K562 (cell line): ENCODE results near the gene CTPS1. TPM values are rescaled to one million over a fixed set of nuclear protein-coding genes. Genes with fewer than 3 reads are reported as not detected.

Experiments used
- DIDO1 ChIP-seq: fragments of 450-650 bp; IDR thresholded peaks from 2 replicates; pipeline ENCODE4 v1.6.1; 2016; ENCODE audit warnings: low read depth, missing biosample characterization, missing genetic modification characterization
- ERF ChIP-seq: fragments of 450-650 bp; formaldehyde crosslinking; IDR thresholded peaks from 2 replicates; pipeline ENCODE4 v1.4.0; 2020; ENCODE audit warnings: mild to moderate bottlenecking, mixed read lengths
- GATAD2B ChIP-seq: fragments of 450-650 bp; IDR thresholded peaks from 2 replicates; pipeline ENCODE4 v1.6.1; 2017; ENCODE audit warnings: mild to moderate bottlenecking, borderline replicate concordance
- GTF2E2 ChIP-seq: fragments of 200-800 bp; sonication (Bioruptor generic); IDR thresholded peaks from 2 replicates; pipeline ENCODE4 v1.6.1; 2016; ENCODE audit warnings: missing genetic modification characterization, missing compliant biosample characterization
- KLF6 ChIP-seq: fragments of 250-450 bp; sonication (Bioruptor Pico); IDR thresholded peaks from 2 replicates; pipeline ENCODE4 v1.4.0; 2020; ENCODE audit warnings: mild to moderate bottlenecking, moderate library complexity, borderline replicate concordance
- LEF1 ChIP-seq: fragments of 450-650 bp; IDR thresholded peaks from 2 replicates; pipeline ENCODE4 v1.6.1; 2016; ENCODE audit warnings: mild to moderate bottlenecking
- ZKSCAN8 ChIP-seq: fragments of 200-800 bp; sonication (Bioruptor generic); IDR thresholded peaks from 2 replicates; pipeline ENCODE4 v1.6.1; 2016; ENCODE audit warnings: missing genetic modification characterization, missing compliant biosample characterization
- polyA plus RNA-seq, 8 experiments: library from polyadenylated mRNA; depleted of rRNA in 4 of 8; stranded (reverse) in 5 of 8; unstranded in 3 of 8; fragments of >200 nt; fragmentation: Nextera tagmentation in 2 of 8; fragmentation: Illumina TruSeq in 1 of 8; extraction: Ambion mirVana in 2 of 8; extraction: Trizol in 1 of 8; gene quantifications; 2 replicates each; pipeline versions ENCODE4 v1.2.1 to v1.2.3, GENCODE V29; 2011 to 2014; ENCODE audit warnings: inconsistent platforms in 1 of 8, missing spikeins in 1 of 8
- total RNA-seq, 7 experiments: library from RNA; depleted of rRNA in 6 of 7; stranded (reverse); fragments of >200 nt in 6 of 7; fragmentation: Illumina TruSeq in 2 of 7; extraction: Trizol in 2 of 7; gene quantifications; 2 replicates each; pipeline versions ENCODE4 v1.2.1 to v1.2.3, GENCODE V29; 2011 to 2021; ENCODE audit warnings: low replicate concordance in 1 of 7
- TF ChIP-seq, protein P1 (sequence below): fragments of 450-650 bp; formaldehyde crosslinking; conservative IDR thresholded peaks from 2 replicates; pipeline ENCODE4 v1.4.0; 2022; ENCODE audit warnings: mild to moderate bottlenecking, missing genetic modification characterization
- TF ChIP-seq, protein P2 (sequence below): sonication (generic); formaldehyde crosslinking; IDR thresholded peaks from 2 replicates; pipeline ENCODE4 v1.9.0; 2022; ENCODE audit warnings: mild to moderate bottlenecking, missing genetic modification reagents
- TF ChIP-seq, protein P3 (sequence below): IDR thresholded peaks from 2 replicates; pipeline ENCODE4 v1.6.1; 2011; ENCODE audit warnings: borderline replicate concordance, low read depth, mild to moderate bottlenecking, moderate library complexity, low read length; ENCODE audit not compliant: insufficient read depth, poor library complexity, severe bottlenecking
- TF ChIP-seq, protein P4 (sequence below): fragments of 450-650 bp; IDR thresholded peaks from 2 replicates; pipeline ENCODE4 v1.7.1; 2018; ENCODE audit warnings: mild to moderate bottlenecking, low read depth; ENCODE audit not compliant: partially characterized antibody
- TF ChIP-seq, protein P5 (sequence below): fragments of 450-650 bp; formaldehyde crosslinking; IDR thresholded peaks from 2 replicates; pipeline ENCODE4 v1.4.0; 2020; ENCODE audit warnings: mild to moderate bottlenecking, moderate library complexity
- TF ChIP-seq, protein P6 (sequence below): sonication (generic); formaldehyde crosslinking; IDR thresholded peaks from 2 replicates; pipeline ENCODE4 v1.8.1; 2023; ENCODE audit warnings: mild to moderate bottlenecking, missing genetic modification reagents, moderate library complexity
- TF ChIP-seq, protein P7 (sequence below): fragments of 450-650 bp; IDR thresholded peaks from 2 replicates; pipeline ENCODE4 v1.6.1; 2017; ENCODE audit warnings: antibody characterized with exemption

Gene CTPS1
- total and polyA plus RNA-seq, 9 of the 15 experiments (the other 6 are each of a cell fraction or from before 2014, with no cell fraction given): 44.4 to 164 (median 87.7) TPM

DNA sequence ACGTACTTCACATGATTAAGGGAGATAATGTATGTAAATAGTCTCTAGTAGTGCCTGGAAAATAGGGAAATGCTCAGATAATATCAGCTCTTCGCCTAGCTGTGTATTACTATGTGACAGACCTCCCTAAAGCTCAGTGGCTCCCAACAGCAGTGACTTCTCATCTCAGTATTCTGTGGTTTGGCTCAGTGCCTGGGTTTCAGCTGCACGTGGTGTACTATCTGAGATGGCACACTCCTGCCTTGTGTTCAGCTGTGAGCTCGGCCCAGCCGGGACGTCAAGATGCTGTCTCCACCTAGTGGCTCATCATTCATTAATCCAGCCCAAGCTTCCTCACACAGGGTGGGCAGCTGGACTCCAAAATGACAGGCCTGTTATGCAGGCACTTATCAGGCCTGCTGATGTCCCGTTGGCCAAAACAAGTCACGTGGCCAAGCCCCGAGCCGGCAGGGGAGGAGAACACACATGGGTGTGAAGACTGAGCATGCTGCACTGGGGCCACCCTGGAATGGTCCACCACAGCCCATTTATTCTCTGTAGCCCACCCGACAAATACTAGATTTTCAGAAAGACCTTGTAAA, 24.2 kb downstream of the CTPS1 start (continued):
- TF ChIP-seq, protein P1, sequence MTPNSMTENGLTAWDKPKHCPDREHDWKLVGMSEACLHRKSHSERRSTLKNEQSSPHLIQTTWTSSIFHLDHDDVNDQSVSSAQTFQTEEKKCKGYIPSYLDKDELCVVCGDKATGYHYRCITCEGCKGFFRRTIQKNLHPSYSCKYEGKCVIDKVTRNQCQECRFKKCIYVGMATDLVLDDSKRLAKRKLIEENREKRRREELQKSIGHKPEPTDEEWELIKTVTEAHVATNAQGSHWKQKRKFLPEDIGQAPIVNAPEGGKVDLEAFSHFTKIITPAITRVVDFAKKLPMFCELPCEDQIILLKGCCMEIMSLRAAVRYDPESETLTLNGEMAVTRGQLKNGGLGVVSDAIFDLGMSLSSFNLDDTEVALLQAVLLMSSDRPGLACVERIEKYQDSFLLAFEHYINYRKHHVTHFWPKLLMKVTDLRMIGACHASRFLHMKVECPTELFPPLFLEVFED (CRISPR knock-in tag): peak; percentile 31; the same call in 1 of the 2 replicates
- TF ChIP-seq ZKSCAN8 (CRISPR knock-in tag) (peak; percentile 53; the same call in 1 of the 2 replicates), LEF1 (peak; percentile 96), KLF6 (no peak), ERF (CRISPR knock-in tag) (0 out of 2 replicates have a peak, but pooled peaks have one; percentile 36), GATAD2B (peak; percentile 89; the same call in 1 of the 2 replicates), GTF2E2 (peak; percentile 43; the same call in 1 of the 2 replicates), DIDO1 (tag) (no peak)
- TF ChIP-seq, protein P2, sequence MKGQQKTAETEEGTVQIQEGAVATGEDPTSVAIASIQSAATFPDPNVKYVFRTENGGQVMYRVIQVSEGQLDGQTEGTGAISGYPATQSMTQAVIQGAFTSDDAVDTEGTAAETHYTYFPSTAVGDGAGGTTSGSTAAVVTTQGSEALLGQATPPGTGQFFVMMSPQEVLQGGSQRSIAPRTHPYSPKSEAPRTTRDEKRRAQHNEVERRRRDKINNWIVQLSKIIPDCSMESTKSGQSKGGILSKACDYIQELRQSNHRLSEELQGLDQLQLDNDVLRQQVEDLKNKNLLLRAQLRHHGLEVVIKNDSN: peak; percentile 98
- TF ChIP-seq, protein P3, sequence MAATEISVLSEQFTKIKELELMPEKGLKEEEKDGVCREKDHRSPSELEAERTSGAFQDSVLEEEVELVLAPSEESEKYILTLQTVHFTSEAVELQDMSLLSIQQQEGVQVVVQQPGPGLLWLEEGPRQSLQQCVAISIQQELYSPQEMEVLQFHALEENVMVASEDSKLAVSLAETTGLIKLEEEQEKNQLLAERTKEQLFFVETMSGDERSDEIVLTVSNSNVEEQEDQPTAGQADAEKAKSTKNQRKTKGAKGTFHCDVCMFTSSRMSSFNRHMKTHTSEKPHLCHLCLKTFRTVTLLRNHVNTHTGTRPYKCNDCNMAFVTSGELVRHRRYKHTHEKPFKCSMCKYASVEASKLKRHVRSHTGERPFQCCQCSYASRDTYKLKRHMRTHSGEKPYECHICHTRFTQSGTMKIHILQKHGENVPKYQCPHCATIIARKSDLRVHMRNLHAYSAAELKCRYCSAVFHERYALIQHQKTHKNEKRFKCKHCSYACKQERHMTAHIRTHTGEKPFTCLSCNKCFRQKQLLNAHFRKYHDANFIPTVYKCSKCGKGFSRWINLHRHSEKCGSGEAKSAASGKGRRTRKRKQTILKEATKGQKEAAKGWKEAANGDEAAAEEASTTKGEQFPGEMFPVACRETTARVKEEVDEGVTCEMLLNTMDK: peak; percentile 79
- TF ChIP-seq, protein P4, sequence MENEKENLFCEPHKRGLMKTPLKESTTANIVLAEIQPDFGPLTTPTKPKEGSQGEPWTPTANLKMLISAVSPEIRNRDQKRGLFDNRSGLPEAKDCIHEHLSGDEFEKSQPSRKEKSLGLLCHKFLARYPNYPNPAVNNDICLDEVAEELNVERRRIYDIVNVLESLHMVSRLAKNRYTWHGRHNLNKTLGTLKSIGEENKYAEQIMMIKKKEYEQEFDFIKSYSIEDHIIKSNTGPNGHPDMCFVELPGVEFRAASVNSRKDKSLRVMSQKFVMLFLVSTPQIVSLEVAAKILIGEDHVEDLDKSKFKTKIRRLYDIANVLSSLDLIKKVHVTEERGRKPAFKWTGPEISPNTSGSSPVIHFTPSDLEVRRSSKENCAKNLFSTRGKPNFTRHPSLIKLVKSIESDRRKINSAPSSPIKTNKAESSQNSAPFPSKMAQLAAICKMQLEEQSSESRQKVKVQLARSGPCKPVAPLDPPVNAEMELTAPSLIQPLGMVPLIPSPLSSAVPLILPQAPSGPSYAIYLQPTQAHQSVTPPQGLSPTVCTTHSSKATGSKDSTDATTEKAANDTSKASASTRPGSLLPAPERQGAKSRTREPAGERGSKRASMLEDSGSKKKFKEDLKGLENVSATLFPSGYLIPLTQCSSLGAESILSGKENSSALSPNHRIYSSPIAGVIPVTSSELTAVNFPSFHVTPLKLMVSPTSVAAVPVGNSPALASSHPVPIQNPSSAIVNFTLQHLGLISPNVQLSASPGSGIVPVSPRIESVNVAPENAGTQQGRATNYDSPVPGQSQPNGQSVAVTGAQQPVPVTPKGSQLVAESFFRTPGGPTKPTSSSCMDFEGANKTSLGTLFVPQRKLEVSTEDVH: peak; percentile 83
- TF ChIP-seq, protein P5, sequence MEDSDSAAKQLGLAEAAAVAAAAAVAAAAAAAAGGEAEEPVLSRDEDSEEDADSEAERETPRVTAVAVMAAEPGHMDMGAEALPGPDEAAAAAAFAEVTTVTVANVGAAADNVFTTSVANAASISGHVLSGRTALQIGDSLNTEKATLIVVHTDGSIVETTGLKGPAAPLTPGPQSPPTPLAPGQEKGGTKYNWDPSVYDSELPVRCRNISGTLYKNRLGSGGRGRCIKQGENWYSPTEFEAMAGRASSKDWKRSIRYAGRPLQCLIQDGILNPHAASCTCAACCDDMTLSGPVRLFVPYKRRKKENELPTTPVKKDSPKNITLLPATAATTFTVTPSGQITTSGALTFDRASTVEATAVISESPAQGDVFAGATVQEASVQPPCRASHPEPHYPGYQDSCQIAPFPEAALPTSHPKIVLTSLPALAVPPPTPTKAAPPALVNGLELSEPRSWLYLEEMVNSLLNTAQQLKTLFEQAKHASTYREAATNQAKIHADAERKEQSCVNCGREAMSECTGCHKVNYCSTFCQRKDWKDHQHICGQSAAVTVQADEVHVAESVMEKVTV (CRISPR knock-in tag): peak; percentile 59
- TF ChIP-seq, protein P6, sequence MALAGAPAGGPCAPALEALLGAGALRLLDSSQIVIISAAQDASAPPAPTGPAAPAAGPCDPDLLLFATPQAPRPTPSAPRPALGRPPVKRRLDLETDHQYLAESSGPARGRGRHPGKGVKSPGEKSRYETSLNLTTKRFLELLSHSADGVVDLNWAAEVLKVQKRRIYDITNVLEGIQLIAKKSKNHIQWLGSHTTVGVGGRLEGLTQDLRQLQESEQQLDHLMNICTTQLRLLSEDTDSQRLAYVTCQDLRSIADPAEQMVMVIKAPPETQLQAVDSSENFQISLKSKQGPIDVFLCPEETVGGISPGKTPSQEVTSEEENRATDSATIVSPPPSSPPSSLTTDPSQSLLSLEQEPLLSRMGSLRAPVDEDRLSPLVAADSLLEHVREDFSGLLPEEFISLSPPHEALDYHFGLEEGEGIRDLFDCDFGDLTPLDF (CRISPR knock-in tag): peak; percentile 56; the same call in 1 of the 2 replicates
- TF ChIP-seq, protein P7, sequence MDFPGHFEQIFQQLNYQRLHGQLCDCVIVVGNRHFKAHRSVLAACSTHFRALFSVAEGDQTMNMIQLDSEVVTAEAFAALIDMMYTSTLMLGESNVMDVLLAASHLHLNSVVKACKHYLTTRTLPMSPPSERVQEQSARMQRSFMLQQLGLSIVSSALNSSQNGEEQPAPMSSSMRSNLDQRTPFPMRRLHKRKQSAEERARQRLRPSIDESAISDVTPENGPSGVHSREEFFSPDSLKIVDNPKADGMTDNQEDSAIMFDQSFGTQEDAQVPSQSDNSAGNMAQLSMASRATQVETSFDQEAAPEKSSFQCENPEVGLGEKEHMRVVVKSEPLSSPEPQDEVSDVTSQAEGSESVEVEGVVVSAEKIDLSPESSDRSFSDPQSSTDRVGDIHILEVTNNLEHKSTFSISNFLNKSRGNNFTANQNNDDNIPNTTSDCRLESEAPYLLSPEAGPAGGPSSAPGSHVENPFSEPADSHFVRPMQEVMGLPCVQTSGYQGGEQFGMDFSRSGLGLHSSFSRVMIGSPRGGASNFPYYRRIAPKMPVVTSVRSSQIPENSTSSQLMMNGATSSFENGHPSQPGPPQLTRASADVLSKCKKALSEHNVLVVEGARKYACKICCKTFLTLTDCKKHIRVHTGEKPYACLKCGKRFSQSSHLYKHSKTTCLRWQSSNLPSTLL: no peak
